Medulla oblongata (tissue), 1 donor: ENCODE data around the gene BST1.

ENCODE experiments used
- DNase-seq: peaks from one replicate; pipeline ENCODE4 v3.0.0-alpha.2; 2015; ENCODE audit errors: extremely low spot score

BST1 gene

GRCh38 chr4:15779306-15779705 is 76.4 kb downstream of the BST1 start:
- peak; percentile 76 for DNase-seq

DNA sequence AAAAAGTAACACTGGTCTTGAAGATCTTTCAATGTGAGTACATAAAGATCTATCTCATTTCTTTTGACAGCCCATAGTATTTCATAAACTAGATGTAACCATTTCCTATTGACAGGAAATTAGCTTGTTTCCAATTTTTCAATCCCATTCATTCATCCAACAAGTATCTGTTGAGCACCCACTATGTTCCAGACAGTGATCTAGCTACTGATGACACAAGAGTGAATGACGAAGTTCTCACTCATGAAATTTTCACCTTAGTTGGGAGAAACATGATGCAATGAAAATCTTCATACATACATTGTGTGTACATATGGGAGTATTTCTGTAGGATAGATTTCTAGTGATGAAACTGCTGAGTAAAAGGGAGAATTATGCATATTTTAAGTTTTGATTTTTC is 76.9 kb downstream of the BST1 start:
- no peak for DNase-seq

DNA sequence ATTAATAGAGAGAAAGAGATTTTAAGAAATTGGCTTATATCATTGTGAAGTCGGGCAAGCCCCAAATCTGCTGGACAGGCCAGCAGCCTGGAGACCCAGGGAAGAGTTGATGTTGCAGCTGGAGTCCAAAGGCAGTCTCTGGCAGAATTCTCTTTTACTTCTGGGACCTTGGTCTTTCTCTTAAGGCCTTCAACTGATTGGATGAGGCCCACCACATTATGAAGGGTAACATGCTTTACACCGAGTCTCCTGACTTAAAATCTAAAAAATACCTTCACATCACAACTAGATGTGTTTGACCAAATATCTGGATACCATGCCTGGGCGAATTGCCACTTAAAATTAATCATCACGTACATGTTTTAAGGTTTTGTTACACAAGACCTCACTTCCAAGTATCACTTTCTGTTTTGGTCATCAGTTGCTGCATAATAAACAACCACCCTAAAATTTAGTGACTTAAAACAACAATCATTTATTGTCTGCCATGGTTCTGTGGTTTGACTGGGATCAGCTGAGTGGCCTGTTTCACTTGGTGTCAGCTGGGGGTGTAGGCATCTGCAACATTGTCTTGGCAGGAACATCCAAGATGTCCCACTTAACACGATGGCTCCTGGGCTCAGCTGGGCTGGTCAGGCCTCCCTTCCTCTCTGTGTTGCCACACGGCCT is 78.7 kb downstream of the BST1 start:
- no peak for DNase-seq
